IMR-90 (cell line): ENCODE measurements around the gene AHNAK. TPM values are rescaled to one million over a fixed set of nuclear protein-coding genes. Genes with fewer than 3 reads are reported as not detected.
A peak's percentile ranks its signal among the peaks of the same experiment; 100 is the strongest.

Source experiments
- ATAC-seq: fragments of 200-7000 bp; cut with Tn5 transposase; 2 replicates; pipeline ENCODE4 v1.9.1; 2020; ENCODE audit warnings: low read depth, mild to moderate bottlenecking, moderate library complexity
- BruUV-seq: library from RNA; stranded (reverse); fragments of 400-500 nt; replicated peaks from 2 replicates; lab custom pipeline; 2021; lab: Mats Ljungman, UMichigan
- CTCF ChIA-PET: fragments of 300-600 bp; formaldehyde crosslinking; extraction: SDS; loops from one replicate; lab custom pipeline; 2021; ENCODE audit warnings: antibody characterized with exemption; lab: Yijun Ruan, JAX
- POLR2A ChIA-PET: fragments of 300-600 bp; sonication (Branson Sonifier 250); formaldehyde crosslinking; loops from one replicate; lab custom pipeline; 2022; ENCODE audit warnings: antibody characterized with exemption; ENCODE audit not compliant: unreplicated experiment; lab: Charles Lee
- DNase-seq: peaks from one replicate; pipeline ENCODE4 v3.0.0; 2013
- H2AFZ ChIP-seq: replicated peaks from 2 replicates; pipeline ENCODE3; 2013; ENCODE audit warnings: low read length, mild to moderate bottlenecking; ENCODE audit not compliant: poor library complexity
- H2AK5ac ChIP-seq: 2 replicates; pipeline ENCODE4 v1.6.1; 2013; ENCODE audit warnings: low read depth, low read length, inconsistent platforms
- H2AK9ac ChIP-seq: replicated peaks from 2 replicates; pipeline ENCODE3; 2013; ENCODE audit warnings: mild to moderate bottlenecking, low read depth, low read length, moderate library complexity; ENCODE audit not compliant: poor library complexity
- H2BK120ac ChIP-seq: 2 replicates; pipeline ENCODE4 v1.6.1; 2013; ENCODE audit warnings: low read depth, low read length, inconsistent platforms
- H2BK15ac ChIP-seq: 3 replicates; pipeline ENCODE4 v1.6.1; 2013; ENCODE audit warnings: low read depth, low read length, inconsistent platforms
- H2BK20ac ChIP-seq: 2 replicates; pipeline ENCODE4 v1.6.1; 2013; ENCODE audit warnings: low read depth, mild to moderate bottlenecking, inconsistent platforms, low read length, moderate library complexity
- H2BK5ac ChIP-seq: 2 replicates; pipeline ENCODE4 v1.6.1; 2013; ENCODE audit warnings: mild to moderate bottlenecking, low read depth, low read length, inconsistent platforms; ENCODE audit not compliant: poor library complexity, severe bottlenecking
- H3K14ac ChIP-seq: replicated peaks from 2 replicates; pipeline ENCODE4 v1.6.1; 2013; ENCODE audit warnings: low read depth, low read length, inconsistent platforms
- H3K18ac ChIP-seq: 2 replicates; pipeline ENCODE4 v1.6.1; 2013; ENCODE audit warnings: low read depth, low read length, control low read depth
- H3K23ac ChIP-seq: 2 replicates; pipeline ENCODE4 v1.6.1; 2013; ENCODE audit warnings: low read depth, low read length, inconsistent platforms
- H3K27ac ChIP-seq: 2 replicates; pipeline ENCODE4 v1.5.1; 2013; ENCODE audit warnings: mild to moderate bottlenecking, control low read depth, low read length; ENCODE audit not compliant: insufficient read depth
- H3K27me3 ChIP-seq: 2 replicates; pipeline ENCODE4 v1.6.1; 2013; ENCODE audit warnings: low read length; ENCODE audit not compliant: control insufficient read depth, insufficient read depth
- H3K36me3 ChIP-seq: 2 replicates; pipeline ENCODE4 v1.6.1; 2013; ENCODE audit warnings: low read length, mixed read lengths; ENCODE audit not compliant: control insufficient read depth, insufficient read depth
- H3K4ac ChIP-seq: 2 replicates; pipeline ENCODE4 v1.6.1; 2013; ENCODE audit warnings: low read depth, low read length, inconsistent platforms
- H3K4me1 ChIP-seq: 2 replicates; pipeline ENCODE4 v1.6.1; 2013; ENCODE audit warnings: low read length, mixed read lengths; ENCODE audit not compliant: control insufficient read depth, insufficient read depth
- H3K4me2 ChIP-seq: 2 replicates; pipeline ENCODE4 v1.6.1; 2013; ENCODE audit warnings: low read depth, mild to moderate bottlenecking, control low read depth, low read length, moderate library complexity
- H3K4me3 ChIP-seq: 2 replicates; pipeline ENCODE4 v1.5.1; 2013; ENCODE audit warnings: low read depth, mild to moderate bottlenecking, control low read depth, low read length, moderate library complexity; ENCODE audit not compliant: insufficient read depth
- H3K56ac ChIP-seq: 2 replicates; pipeline ENCODE4 v1.6.1; 2013; ENCODE audit warnings: low read length, inconsistent platforms; ENCODE audit not compliant: insufficient read depth; ENCODE audit errors: extremely low read depth
- H3K79me1 ChIP-seq, 2 experiments: 2 replicates each; pipeline ENCODE4 v1.6.1; 2013; ENCODE audit warnings: low read length in 2 of 2, inconsistent platforms in 1 of 2, low read depth in 1 of 2
- H3K9ac ChIP-seq: 2 replicates; pipeline ENCODE4 v1.6.1; 2013; ENCODE audit warnings: low read depth, low read length, control low read depth
- H3K9me1 ChIP-seq: 2 replicates; pipeline ENCODE4 v1.6.1; 2013; ENCODE audit warnings: low read length, inconsistent platforms; ENCODE audit not compliant: insufficient read depth
- H3K9me3 ChIP-seq: 2 replicates; pipeline ENCODE4 v1.6.1; 2013; ENCODE audit warnings: low read length; ENCODE audit not compliant: control insufficient read depth, insufficient read depth
- H4K20me1 ChIP-seq: 2 replicates; pipeline ENCODE4 v1.6.1; 2013; ENCODE audit warnings: low read length, inconsistent platforms; ENCODE audit not compliant: insufficient read depth
- H4K5ac ChIP-seq: 2 replicates; pipeline ENCODE4 v1.6.1; 2013; ENCODE audit warnings: mild to moderate bottlenecking, low read depth, low read length, control low read depth
- H4K8ac ChIP-seq, 2 experiments: 2 replicates each; pipeline ENCODE4 v1.6.1; 2013; ENCODE audit warnings: low read depth in 2 of 2, low read length in 2 of 2, control low read depth in 1 of 2, inconsistent platforms in 1 of 2
- H4K91ac ChIP-seq: 2 replicates; pipeline ENCODE4 v1.6.1; 2013; ENCODE audit warnings: low read depth, low read length, inconsistent platforms; ENCODE audit not compliant: insufficient read depth
- BHLHE40 ChIP-seq: fragments of 150-350 bp; IDR thresholded peaks from 2 replicates; pipeline ENCODE4 v1.6.1; 2016; ENCODE audit warnings: mild to moderate bottlenecking, low read depth, low read length
- CEBPB ChIP-seq: IDR thresholded peaks from 2 replicates; pipeline ENCODE4 v1.6.1; 2012; ENCODE audit warnings: low read depth, low read length, improper control_type of control experiment
- CHD1 ChIP-seq: IDR thresholded peaks from 2 replicates; pipeline ENCODE4 v1.6.1; 2012; ENCODE audit warnings: low read depth, low read length, improper control_type of control experiment
- CTCF ChIP-seq: conservative IDR thresholded peaks from 2 replicates; pipeline ENCODE4 v1.5.1; 2012; ENCODE audit warnings: mild to moderate bottlenecking, low read depth, low read length, improper control_type of control experiment
- ELK1 ChIP-seq: fragments of 150-350 bp; IDR thresholded peaks from 2 replicates; pipeline ENCODE4 v1.6.1; 2016; ENCODE audit warnings: low read depth, mild to moderate bottlenecking, low read length, moderate library complexity, borderline replicate concordance
- FOS ChIP-seq: fragments of 150-350 bp; IDR thresholded peaks from 2 replicates; pipeline ENCODE4 v1.6.1; 2016; ENCODE audit warnings: low read depth, low read length
- MAFK ChIP-seq: IDR thresholded peaks from 2 replicates; pipeline ENCODE4 v1.6.1; 2012; ENCODE audit warnings: low read depth, low read length, improper control_type of control experiment
- MAZ ChIP-seq: IDR thresholded peaks from 2 replicates; pipeline ENCODE4 v1.6.1; 2012; ENCODE audit warnings: low read depth, mild to moderate bottlenecking, low read length, improper control_type of control experiment, moderate library complexity, borderline replicate concordance
- MXI1 ChIP-seq: IDR thresholded peaks from 2 replicates; pipeline ENCODE4 v1.6.1; 2012; ENCODE audit warnings: low read depth, mild to moderate bottlenecking, low read length, moderate library complexity, borderline replicate concordance
- NFE2L2 ChIP-seq: fragments of 150-350 bp; IDR thresholded peaks from 2 replicates; pipeline ENCODE4 v1.6.1; 2016; ENCODE audit warnings: low read depth, mild to moderate bottlenecking, low read length
- POLR2A ChIP-seq: IDR thresholded peaks from 2 replicates; pipeline ENCODE4 v1.6.1; 2012; ENCODE audit warnings: mild to moderate bottlenecking, low read depth, low read length
- RAD21 ChIP-seq: IDR thresholded peaks from 2 replicates; pipeline ENCODE4 v1.6.1; 2012; ENCODE audit warnings: low read length, improper control_type of control experiment
- RCOR1 ChIP-seq: IDR thresholded peaks from 2 replicates; pipeline ENCODE4 v1.6.1; 2012; ENCODE audit warnings: mild to moderate bottlenecking, low read length, improper control_type of control experiment; ENCODE audit not compliant: insufficient replicate concordance
- RFX5 ChIP-seq: IDR thresholded peaks from 2 replicates; pipeline ENCODE4 v1.8.0; 2012; ENCODE audit warnings: low read depth, mild to moderate bottlenecking, low read length, moderate library complexity
- SMC3 ChIP-seq: fragments of 150-350 bp; IDR thresholded peaks from 2 replicates; pipeline ENCODE4 v1.6.1; 2016; ENCODE audit warnings: low read depth, mild to moderate bottlenecking, antibody characterized with exemption, low read length, moderate library complexity
- USF2 ChIP-seq: fragments of 150-350 bp; IDR thresholded peaks from 2 replicates; pipeline ENCODE4 v1.6.1; 2017; ENCODE audit warnings: mild to moderate bottlenecking, antibody characterized with exemption, low read length, low read depth
- WGBS, 2 experiments: methylation state at CpG; one replicate each; pipeline versions ENCODE4 v1.1.5 to v1.1.7; 2013; ENCODE audit warnings: missing lambda C conversion rate in 2 of 2; ENCODE audit not compliant: insufficient read length in 1 of 2; ENCODE audit errors: extremely low coverage in 2 of 2; 5-methylcytosine and 5-hydroxymethylcytosine counted together
- dilution Hi-C: fragments of 300-500 bp; cut with HindIII; formaldehyde crosslinking; loops from one replicate; pipeline ENCODE4 v1.14.3; 2018; ENCODE audit warnings: low sequenced_read_pairs; ENCODE audit not compliant: unreplicated experiment
- in situ Hi-C: fragments of 300-500 bp; cut with MboI; formaldehyde crosslinking; loops from 3 replicates; pipeline ENCODE4 v1.14.3; 2019; ENCODE audit warnings: low sequenced_read_pairs, inconsistent platforms, mixed read lengths
- intact Hi-C: fragments of 100-400 bp; cut with micrococcal nuclease; formaldehyde crosslinking; loops from 2 replicates; pipeline ENCODE4 v1.10.0; 2022
- polyA plus RNA-seq, 3 experiments: library from polyadenylated mRNA; depleted of rRNA; stranded (reverse); fragments of >200 nt; gene quantifications; 2 replicates each; pipeline ENCODE4 v1.2.3, GENCODE V29; 2012; ENCODE audit warnings: low replicate concordance in 1 of 3
- total RNA-seq: library from RNA; depleted of rRNA; stranded (reverse); fragments of >200 nt; gene quantifications from 2 replicates; pipeline ENCODE4 v1.2.3, GENCODE V29; 2012

Gene AHNAK
- total and polyA plus RNA-seq, 2 of the 4 experiments (the other 2 are of a cell fraction), result 95.1 to 695 TPM

- Histone ChIP-seq H2AK5ac (peak overlapping the region; percentile 96), H3K23ac (peak overlapping the region; percentile 98), H3K9me3 (no peaks in the 10 kb centered on the region), H3K27ac (peak overlapping the region; percentile 91), H2BK120ac (peak overlapping the region; percentile 69; the same call in 1 of the 2 replicates), H4K91ac (peak overlapping the region; percentile 98), H2BK5ac (peak overlapping the region; percentile 91), H2BK20ac (no peak overlapping the region), H3K4me1 (peaks cover 12% of the 10 kb centered on the region), H3K27me3 (no peaks in the 10 kb centered on the region), H3K4me2 (peak overlapping the region; percentile 81), H3K9ac (peak overlapping the region; percentile 96), H3K9me1 (peaks cover 11% of the 10 kb centered on the region), H3K79me1 (peaks cover 18 to 67% of the 10 kb centered on the region in 2 experiments), H3K14ac (peak overlapping the region; percentile 100), H3K56ac (peak overlapping the region; percentile 66; the same call in 1 of the 2 replicates), H2AFZ (peak overlapping the region; percentile 72), H3K18ac (peak overlapping the region; percentile 4; the same call in 1 of the 2 replicates), H4K20me1 (peaks cover 29% of the 10 kb centered on the region), H3K36me3 (peaks cover 43% of the 10 kb centered on the region), H3K4ac (peak overlapping the region; percentile 99), H2AK9ac (peak overlapping the region; percentile 100), H4K5ac (peak overlapping the region; percentile 84), H4K8ac (peak overlapping the region; percentile 97 to 99; a peak in 3 of 4 replicates), H2BK15ac (no peak overlapping the region), H3K4me3 (peak overlapping the region; percentile 53)
- ChIA-PET CTCF (interaction anchor here (1.4 kb wide), 1 partner anchor 14 kb away, joined by 3 read pairs; no protein-coding TSS in a partner anchor), POLR2A (interaction anchor here (0.6 to 1.6 kb wide), 2 partner anchors 114 to 135 kb away, joined by 4 to 5 read pairs; partner anchors contain the start of gene LRRN4CL)
- no peak for ATAC-seq
- in situ Hi-C loops, result no loop called here
- intact Hi-C loops, result no loop called here
- dilution Hi-C loops, result no loop called here
- no peak for DNase-seq
- WGBS, 2 experiments, result 71% methylated on average over 10 of the region's 17 CpGs; no CpG with 5 or more reads in 1 of the 2 experiments
- BruUV-seq, result no TSS peak
- no peak for TF ChIP-seq MAZ
- TF ChIP-seq FOS, result no peak
- no peak for TF ChIP-seq POLR2A
- TF ChIP-seq SMC3, result no peak
- TF ChIP-seq MXI1, result no peak
- no peak for TF ChIP-seq RCOR1
- no peak for TF ChIP-seq RFX5
- no peak for TF ChIP-seq USF2
- TF ChIP-seq CEBPB, result no peak
- TF ChIP-seq CTCF, result no peak
- TF ChIP-seq ELK1, result no peak
- TF ChIP-seq BHLHE40, result no peak
- no peak for TF ChIP-seq MAFK
- no peak for TF ChIP-seq CHD1
- TF ChIP-seq NFE2L2, result no peak
- TF ChIP-seq RAD21, result no peak
Observed at GRCh38 chr11:62575156-62575555, 28.6 kb upstream of the AHNAK start.
